D721Med (cell line): ENCODE results near the gene FAM120C.

Source experiments
- DNase-seq: peaks from one replicate; pipeline ENCODE4 v3.0.0; 2011; ENCODE audit warnings: low spot score; ENCODE audit not compliant: insufficient read length
- FAIRE-seq: peaks from 2 replicates; lab custom pipeline; 2011; peaks lifted over from hg19 to GRCh38; lab: Jason Lieb, UNC
- CTCF ChIP-seq: IDR thresholded peaks from 2 replicates; pipeline ENCODE4 v1.5.1; 2012; ENCODE audit warnings: mild to moderate bottlenecking, control low read depth; ENCODE audit not compliant: insufficient read depth; ENCODE audit errors: missing control alignments

The FAM120C gene

GRCh38 chrX:54178100-54178940 is 4.7 kb downstream of the FAM120C start:
- no peak for FAIRE-seq
- no peak for TF ChIP-seq CTCF

GRCh38 chrX:54177306-54177705 is 5.7 kb downstream of the FAM120C start:
- no peak for TF ChIP-seq CTCF
- DNase-seq (no peak), FAIRE-seq (no peak)

More at GRCh38 chrX:54178100-54178940, 4.7 kb downstream of the FAM120C start:
- no peak for DNase-seq

- DNase-seq (no peak), FAIRE-seq (no peak)
- no peak for TF ChIP-seq CTCF
These were observed 9.3 kb downstream of the FAM120C start for GRCh38 chrX:54173791-54174190.

GRCh38 chrX:54172455-54172854 is 10.6 kb downstream of the FAM120C start:
- TF ChIP-seq CTCF = no peak
- FAIRE-seq (no peak), DNase-seq (no peak)

GRCh38 chrX:54171527-54172250 is 11.4 kb downstream of the FAM120C start:
- no peak for DNase-seq
- FAIRE-seq = no peak
- no peak for TF ChIP-seq CTCF

GRCh38 chrX:54171091-54171490 is 12.0 kb downstream of the FAM120C start:
- no peak for DNase-seq
- TF ChIP-seq CTCF = no peak
- no peak for FAIRE-seq
